Measurements from ENCODE around the gene ANTXRL.
A peak's percentile ranks its signal among the peaks of the same experiment; 100 is the strongest.

ANTXRL gene

DNA sequence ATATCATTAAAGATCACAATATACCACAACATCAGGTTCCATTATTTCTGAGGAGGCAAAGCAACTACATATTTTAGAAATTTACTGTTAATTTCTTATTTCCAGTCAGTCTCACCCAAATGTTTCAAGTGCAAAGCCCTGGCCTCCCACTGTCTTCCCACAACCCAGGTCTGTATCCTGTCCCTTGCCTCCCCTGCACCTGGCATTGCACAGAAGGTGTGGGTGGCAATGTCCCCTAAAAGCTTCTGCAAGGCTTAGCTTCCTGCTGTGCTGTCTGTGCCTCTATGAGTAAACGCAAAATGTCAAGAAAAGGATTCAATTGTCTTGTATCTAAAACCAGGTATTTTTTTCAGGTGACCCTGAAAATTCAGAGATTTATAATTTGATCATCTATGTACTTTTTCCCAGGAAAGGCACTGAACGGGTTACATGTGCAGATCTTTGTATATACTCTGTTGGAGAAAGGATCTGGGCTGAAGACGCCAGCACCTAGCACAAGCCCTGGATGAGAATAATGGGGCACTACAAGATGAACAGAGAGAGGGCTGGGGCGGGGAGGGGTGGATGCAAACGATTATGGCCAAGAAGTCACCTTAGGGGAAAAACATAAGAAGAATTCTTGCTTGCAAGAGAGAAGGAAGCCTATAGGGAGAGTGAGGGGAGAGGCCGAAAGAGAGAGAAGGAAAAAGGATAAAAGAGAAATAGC is 3.1 kb upstream of the ANTXRL start:
- Histone ChIP-seq H2BK12ac (ENCODE audit: low read length) (no peak overlapping the region), H3K79me1 (ENCODE audit: low read depth, low read length) (no peaks in the 10 kb centered on the region), H2BK15ac (ENCODE audit: low read length) (no peak overlapping the region), H3K18ac (ENCODE audit: low read length) (no peak overlapping the region), H3K27ac (replicated peaks; ENCODE audit: low read length) (no peak overlapping the region), H3K36me3 (replicated peaks in 1 of 2; ENCODE audit: control insufficient read depth in 2 of 2, insufficient read depth in 2 of 2, low read length in 2 of 2) (no peaks in the 10 kb centered on the region), H3K4me1 (ENCODE audit: control insufficient read depth in 2 of 2, insufficient read depth in 1 of 2, low read depth in 1 of 2, low read length in 2 of 2) (peaks cover 0 to 5% of the 10 kb centered on the region in 2 donors), H3K4me3 (ENCODE audit: low read length in 2 of 2) (no peak overlapping the region), H3K23ac (ENCODE audit: low read depth, low read length, poor library complexity) (no peak overlapping the region), H3K9ac (ENCODE audit: low read depth, low read length, poor library complexity) (no peak overlapping the region), H2AFZ (ENCODE audit: low read length) (peak overlapping the region; percentile 97), H3K27me3 (ENCODE audit: control insufficient read depth in 3 of 3, insufficient read depth in 3 of 3, low read depth in 1 of 3, low read length in 3 of 3) (peaks cover 24 to 62% (median 56%) of the 10 kb centered on the region in 3 experiments), H2BK120ac (ENCODE audit: low read depth, low read length) (no peak overlapping the region), H2AK5ac (ENCODE audit: low read depth, low read length) (no peak overlapping the region), H3K4me2 (ENCODE audit: insufficient read depth, low read length, poor library complexity, severe bottlenecking) (no peak overlapping the region), H3K14ac (ENCODE audit: low read length) (no peak overlapping the region), H3K9me3 (replicated peaks in 1 of 2; ENCODE audit: control insufficient read depth in 2 of 2, insufficient read depth in 1 of 2, low read depth in 1 of 2, low read length in 2 of 2) (no peaks in the 10 kb centered on the region), H3K4ac (ENCODE audit: low read length) (no peak overlapping the region), H2BK5ac (ENCODE audit: low read length) (no peak overlapping the region), H4K8ac (ENCODE audit: low read depth, low read length) (no peak overlapping the region), H4K91ac (ENCODE audit: low read depth, low read length, poor library complexity) (no peak overlapping the region)
- no CpG with 5 or more reads among the region's 6 CpGs for WGBS, 2 donors (ENCODE audit: extremely low coverage in 2 of 2, insufficient read length in 2 of 2, insufficient replicate concordance in 1 of 2)
- no peak for DNase-seq (ENCODE audit: low spot score)

DNA sequence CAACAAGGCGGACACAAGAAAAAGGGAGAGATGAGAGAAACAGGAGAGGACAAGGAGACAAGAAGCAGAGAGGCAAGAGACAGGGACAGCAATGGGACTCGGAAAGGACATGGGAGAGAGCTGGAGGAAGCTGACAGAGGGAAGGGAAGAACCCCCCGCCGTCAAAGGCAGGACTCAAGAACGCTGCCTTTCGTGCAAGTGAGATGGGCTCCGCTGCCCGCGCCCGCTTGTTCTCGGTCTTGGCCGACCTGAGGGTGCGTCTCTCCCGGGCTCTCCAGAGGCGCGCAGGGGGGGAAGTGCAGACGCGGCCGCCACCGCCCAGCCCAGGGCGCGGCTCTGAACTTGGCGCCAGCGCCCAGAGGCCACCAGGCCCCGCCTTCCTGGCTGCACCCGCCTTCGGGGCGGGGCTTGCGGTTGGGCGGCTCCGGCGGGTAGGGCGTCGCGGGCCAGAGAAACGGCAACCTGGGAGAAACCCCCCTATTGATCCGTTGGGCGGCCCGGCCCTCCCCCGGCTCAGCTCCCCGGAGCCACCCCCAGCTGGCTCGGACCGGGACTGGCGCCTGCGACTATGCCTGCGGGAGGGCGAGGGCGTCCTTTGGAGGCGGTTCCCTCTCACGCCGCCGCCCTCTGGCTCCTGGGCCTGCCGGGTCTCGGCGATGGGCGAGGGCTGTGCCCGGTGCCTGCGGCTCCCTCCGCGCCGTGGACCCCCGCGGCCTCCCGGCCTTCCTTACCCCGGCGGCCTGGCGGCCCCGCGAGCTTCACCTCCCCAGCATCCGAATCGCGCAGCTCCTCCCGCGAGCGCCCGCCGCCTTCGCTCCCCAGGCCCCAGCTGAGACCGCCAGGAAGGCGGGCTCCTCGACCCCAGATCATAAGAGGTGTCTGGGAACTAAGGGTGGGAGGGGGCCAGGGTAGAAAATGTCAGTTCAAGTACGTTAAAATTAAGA is 2.2 kb upstream of the ANTXRL start:
- Histone ChIP-seq H3K9me3 (replicated peaks in 1 of 2; ENCODE audit: control insufficient read depth in 2 of 2, insufficient read depth in 1 of 2, low read depth in 1 of 2, low read length in 2 of 2) (no peaks in the 10 kb centered on the region), H3K9ac (ENCODE audit: low read depth, low read length, poor library complexity) (peak overlapping the region; percentile 85), H3K36me3 (replicated peaks in 1 of 2; ENCODE audit: control insufficient read depth in 2 of 2, insufficient read depth in 2 of 2, low read length in 2 of 2) (no peaks in the 10 kb centered on the region), H2BK12ac (ENCODE audit: low read length) (no peak overlapping the region), H2AFZ (ENCODE audit: low read length) (peak overlapping the region; percentile 97), H3K4me2 (ENCODE audit: insufficient read depth, low read length, poor library complexity, severe bottlenecking) (peak overlapping the region; percentile 98), H3K23ac (ENCODE audit: low read depth, low read length, poor library complexity) (peak overlapping the region; percentile 83), H3K4me3 (ENCODE audit: low read length in 2 of 2) (peak overlapping the region; percentile 49 to 75), H3K18ac (ENCODE audit: low read length) (peak overlapping the region; percentile 83), H3K79me1 (ENCODE audit: low read depth, low read length) (no peaks in the 10 kb centered on the region), H3K27me3 (ENCODE audit: control insufficient read depth in 3 of 3, insufficient read depth in 3 of 3, low read depth in 1 of 3, low read length in 3 of 3) (peaks cover 24 to 62% (median 58%) of the 10 kb centered on the region in 3 experiments), H3K4me1 (ENCODE audit: control insufficient read depth in 2 of 2, insufficient read depth in 1 of 2, low read depth in 1 of 2, low read length in 2 of 2) (peaks cover 0 to 5% of the 10 kb centered on the region in 2 donors), H2BK120ac (ENCODE audit: low read depth, low read length) (no peak overlapping the region), H2BK15ac (ENCODE audit: low read length) (no peak overlapping the region), H4K91ac (ENCODE audit: low read depth, low read length, poor library complexity) (no peak overlapping the region), H3K14ac (ENCODE audit: low read length) (peak overlapping the region; percentile 31), H4K8ac (ENCODE audit: low read depth, low read length) (no peak overlapping the region), H3K27ac (replicated peaks; ENCODE audit: low read length) (no peak overlapping the region), H3K4ac (ENCODE audit: low read length) (no peak overlapping the region), H2BK5ac (ENCODE audit: low read length) (no peak overlapping the region), H2AK5ac (ENCODE audit: low read depth, low read length) (no peak overlapping the region)
- no CpG with 5 or more reads among the region's 82 CpGs for WGBS, 2 donors (ENCODE audit: extremely low coverage in 2 of 2, insufficient read length in 2 of 2, insufficient replicate concordance in 1 of 2)
- DNase-seq (ENCODE audit: low spot score) = peak; percentile 61

DNA sequence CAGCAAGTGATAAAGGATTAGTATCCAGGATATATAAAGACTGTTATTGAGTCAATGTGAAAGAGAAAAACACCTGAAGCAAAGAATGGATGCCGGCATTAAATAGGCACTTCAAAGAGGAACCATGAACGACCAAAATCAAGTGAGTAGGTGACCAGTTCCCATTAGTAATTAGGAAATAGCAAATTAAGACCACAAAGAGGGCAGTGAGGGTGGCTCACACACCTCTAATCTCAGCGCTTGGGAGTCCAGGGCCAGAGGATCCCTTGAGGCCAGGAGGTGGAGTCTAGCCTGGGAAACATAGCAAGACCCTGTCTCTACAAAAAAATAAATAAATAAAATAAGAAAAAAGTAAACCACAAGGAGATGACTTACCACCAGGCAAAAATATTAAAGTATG is 1.5 kb upstream of the ANTXRL start:
- H3K4me2 ChIP-seq (ENCODE audit: insufficient read depth, low read length, poor library complexity, severe bottlenecking) = no peak overlapping the region
- no CpG with 5 or more reads among the region's 3 CpGs for WGBS, 2 donors (ENCODE audit: extremely low coverage in 2 of 2, insufficient read length in 2 of 2, insufficient replicate concordance in 1 of 2)
- H3K4me3 ChIP-seq (ENCODE audit: low read length in 2 of 2) = no peak overlapping the region
- peak overlapping the region; percentile 97 for H2AFZ ChIP-seq (ENCODE audit: low read length)
- no peak overlapping the region for H3K14ac ChIP-seq (ENCODE audit: low read length)
- H3K9ac ChIP-seq (ENCODE audit: low read depth, low read length, poor library complexity) = no peak overlapping the region
- no peak overlapping the region for H2BK15ac ChIP-seq (ENCODE audit: low read length)
- no peak overlapping the region for H2BK5ac ChIP-seq (ENCODE audit: low read length)
- DNase-seq (ENCODE audit: low spot score) = no peak
- no peaks in the 10 kb centered on the region for H3K9me3 ChIP-seq (replicated peaks in 1 of 2; ENCODE audit: control insufficient read depth in 2 of 2, insufficient read depth in 1 of 2, low read depth in 1 of 2, low read length in 2 of 2)
- no peaks in the 10 kb centered on the region for H3K36me3 ChIP-seq (replicated peaks in 1 of 2; ENCODE audit: control insufficient read depth in 2 of 2, insufficient read depth in 2 of 2, low read length in 2 of 2)
- H3K23ac ChIP-seq (ENCODE audit: low read depth, low read length, poor library complexity) = no peak overlapping the region
- no peak overlapping the region for H4K8ac ChIP-seq (ENCODE audit: low read depth, low read length)
- no peak overlapping the region for H3K27ac ChIP-seq (replicated peaks; ENCODE audit: low read length)
- no peak overlapping the region for H3K18ac ChIP-seq (ENCODE audit: low read length)
- no peak overlapping the region for H2AK5ac ChIP-seq (ENCODE audit: low read depth, low read length)
- no peaks in the 10 kb centered on the region for H3K79me1 ChIP-seq (ENCODE audit: low read depth, low read length)
- no peak overlapping the region for H2BK12ac ChIP-seq (ENCODE audit: low read length)
- H3K27me3 ChIP-seq (ENCODE audit: control insufficient read depth in 3 of 3, insufficient read depth in 3 of 3, low read depth in 1 of 3, low read length in 3 of 3) = peaks cover 24 to 62% (median 58%) of the 10 kb centered on the region in 3 experiments
- no peak overlapping the region for H3K4ac ChIP-seq (ENCODE audit: low read length)
- H2BK120ac ChIP-seq (ENCODE audit: low read depth, low read length) = no peak overlapping the region
- H3K4me1 ChIP-seq (ENCODE audit: control insufficient read depth in 2 of 2, insufficient read depth in 1 of 2, low read depth in 1 of 2, low read length in 2 of 2) = peaks cover 0 to 5% of the 10 kb centered on the region in 2 donors
- no peak overlapping the region for H4K91ac ChIP-seq (ENCODE audit: low read depth, low read length, poor library complexity)

Measured in neuronal stem cell (in vitro differentiated cells).